ENCODE measurements around the gene GALNTL6. TPM values are rescaled to one million over a fixed set of nuclear protein-coding genes. Genes with fewer than 3 reads are reported as not detected.

Gene GALNTL6
- total RNA-seq, 1 donor from 2014 or later = not detected

- H3K27ac ChIP-seq = no peak overlapping the region
- intact Hi-C loops (cut with DNase I) = no loop called here
- H3K27me3 ChIP-seq = no peaks in the 10 kb centered on the region
- no peak for DNase-seq (ENCODE audit: low spot score in 2 of 2)
- H3K4me3 ChIP-seq = no peak overlapping the region
- H3K36me3 ChIP-seq = no peaks in the 10 kb centered on the region
- H3K4me1 ChIP-seq = no peaks in the 10 kb centered on the region
- TF ChIP-seq CTCF (IDR thresholded peaks at IDR 0.05) = no peak
- no peaks in the 10 kb centered on the region for H3K9me3 ChIP-seq
These were observed 134.2 kb downstream of the GALNTL6 start for GRCh38 chr4:171947400-171947799.

GRCh38 chr4:171948038-171948437 lies 134.8 kb downstream of the GALNTL6 start:
- H3K4me3 ChIP-seq = no peak overlapping the region
- no peaks in the 10 kb centered on the region for H3K9me3 ChIP-seq
- no peaks in the 10 kb centered on the region for H3K27me3 ChIP-seq
- intact Hi-C loops (cut with DNase I) = no loop called here
- H3K4me1 ChIP-seq = no peaks in the 10 kb centered on the region
- no peaks in the 10 kb centered on the region for H3K36me3 ChIP-seq
- TF ChIP-seq CTCF (IDR thresholded peaks at IDR 0.05) = no peak
- H3K27ac ChIP-seq = no peak overlapping the region
- no peak for DNase-seq (ENCODE audit: low spot score in 2 of 2)

GRCh38 chr4:171954650-171955049 lies 141.4 kb downstream of the GALNTL6 start:
- no peak for DNase-seq (ENCODE audit: low spot score in 2 of 2)
- H3K4me1 ChIP-seq = no peaks in the 10 kb centered on the region
- H3K9me3 ChIP-seq = no peaks in the 10 kb centered on the region
- intact Hi-C loops (cut with DNase I) = no loop called here
- no peak for TF ChIP-seq CTCF (IDR thresholded peaks at IDR 0.05)
- H3K36me3 ChIP-seq = no peaks in the 10 kb centered on the region
- H3K27ac ChIP-seq = no peak overlapping the region
- no peaks in the 10 kb centered on the region for H3K27me3 ChIP-seq
- H3K4me3 ChIP-seq = no peak overlapping the region

- no peak overlapping the region for H3K27ac ChIP-seq
- no peaks in the 10 kb centered on the region for H3K4me1 ChIP-seq
- H3K4me3 ChIP-seq = no peak overlapping the region
- H3K27me3 ChIP-seq = no peaks in the 10 kb centered on the region
- no peak for TF ChIP-seq CTCF (IDR thresholded peaks at IDR 0.05)
- DNase-seq (ENCODE audit: low spot score in 2 of 2) = no peak
- no peaks in the 10 kb centered on the region for H3K36me3 ChIP-seq
- intact Hi-C loops (cut with DNase I) = no loop called here
- no peaks in the 10 kb centered on the region for H3K9me3 ChIP-seq
These were observed 143.5 kb downstream of the GALNTL6 start for GRCh38 chr4:171956678-171957077.

- intact Hi-C loops (cut with DNase I) = no loop called here
- Histone ChIP-seq H3K4me3 (no peak overlapping the region), H3K27ac (no peak overlapping the region), H3K36me3 (no peaks in the 10 kb centered on the region), H3K27me3 (no peaks in the 10 kb centered on the region), H3K9me3 (no peaks in the 10 kb centered on the region), H3K4me1 (no peaks in the 10 kb centered on the region)
- no peak for DNase-seq (ENCODE audit: low spot score in 2 of 2)
- TF ChIP-seq CTCF (IDR thresholded peaks at IDR 0.05) = no peak
These were observed 148.9 kb downstream of the GALNTL6 start for GRCh38 chr4:171962110-171962509.

GRCh38 chr4:171966356-171966755 lies 153.2 kb downstream of the GALNTL6 start:
- Histone ChIP-seq H3K27me3 (no peaks in the 10 kb centered on the region), H3K9me3 (no peaks in the 10 kb centered on the region), H3K36me3 (no peaks in the 10 kb centered on the region), H3K27ac (no peak overlapping the region), H3K4me1 (no peaks in the 10 kb centered on the region), H3K4me3 (no peak overlapping the region)
- TF ChIP-seq CTCF (IDR thresholded peaks at IDR 0.05) = no peak
- intact Hi-C loops (cut with DNase I) = no loop called here
- DNase-seq (ENCODE audit: low spot score in 2 of 2) = no peak
